ENCODE results near the gene APCDD1.

DNA sequence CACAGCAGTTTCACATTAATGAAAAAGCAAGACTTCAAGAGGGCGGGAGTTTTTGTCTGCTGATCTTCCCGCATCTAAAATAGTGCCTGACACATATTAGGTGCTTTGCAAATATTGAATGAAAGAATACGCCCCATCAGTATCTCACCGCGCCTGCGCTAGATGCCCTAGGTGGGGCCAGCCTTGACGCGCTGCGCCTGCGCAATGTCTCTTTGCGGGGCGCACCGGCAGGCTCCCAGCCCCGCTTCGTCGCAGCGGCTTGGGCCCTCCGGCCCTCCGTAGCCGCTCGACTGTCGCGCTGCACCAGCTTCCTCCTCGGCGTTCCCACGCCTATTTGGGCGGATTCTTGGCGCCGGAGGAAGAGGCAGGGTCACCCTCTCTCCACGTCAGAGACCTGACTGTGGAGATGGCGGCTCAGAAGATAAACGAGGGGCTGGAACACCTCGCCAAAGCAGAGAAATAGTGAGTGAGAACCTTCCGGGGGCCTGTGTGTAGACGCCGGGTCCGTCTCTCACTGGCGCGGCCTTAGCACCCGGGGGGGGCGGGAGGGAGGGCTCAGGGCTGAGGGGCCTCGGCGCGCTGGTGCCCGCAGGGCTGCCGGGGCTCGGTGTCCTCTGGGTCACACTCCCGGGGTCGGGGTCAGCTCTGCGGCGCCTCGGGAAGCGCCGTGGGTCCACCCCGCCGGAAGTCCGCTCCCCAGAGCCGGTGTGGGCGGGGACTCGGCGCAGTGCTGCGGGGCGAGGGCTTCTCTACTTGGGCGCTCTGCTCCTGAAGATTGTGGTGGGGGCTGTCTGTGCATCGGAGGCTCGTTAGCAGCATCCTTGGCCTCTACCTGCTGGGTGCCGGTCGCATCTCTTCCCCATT is 71.5 kb downstream of the APCDD1 start, which contains the start of gene NAPG:
- TF ChIP-seq GATA2 (IDR thresholded peaks at IDR 0.05; ENCODE audit: low read depth, low read length) (no peak), GATA3 (IDR thresholded peaks at IDR 0.05; ENCODE audit: low read depth, low read length) (no peak)

All from SH-SY5Y (cell line).